CD4-positive, alpha-beta T cell treated with Interleukin-21 for 1 hour (primary cell): Measurements from ENCODE around the gene PUS1.
"Not testable (repeated sequence)": the region's sequence is repeated elsewhere in the genome, so short reads cannot be mapped to it uniquely, and the experiment has no call there.

Experiments
- DNase-seq: peaks from one replicate; pipeline ENCODE4 v3.0.0-alpha.2; 2020

Gene PUS1

GRCh38 chr12:131928711-131929580, at the start of gene PUS1:
PUS1 (plus strand) TSS chr12:131929276; CDS start chr12:131929723, 447 bp downstream.
- peak; percentile 96 for DNase-seq

- DNase-seq: no peak
Measured at GRCh38 chr12:131882804-131883520, 46.1 kb upstream of the PUS1 start.

- no peak for DNase-seq
Measured at GRCh38 chr12:131883521-131883900, 45.6 kb upstream of the PUS1 start.

GRCh38 chr12:131885076-131885475, 44.0 kb upstream of the PUS1 start:
- not testable (repeated sequence) for DNase-seq

GRCh38 chr12:131885543-131886057, 43.5 kb upstream of the PUS1 start:
- no peak for DNase-seq

- not testable (repeated sequence) for DNase-seq
Measured at GRCh38 chr12:131891722-131892121, 37.4 kb upstream of the PUS1 start.

GRCh38 chr12:131892711-131893604, 36.1 kb upstream of the PUS1 start:
- no peak for DNase-seq

GRCh38 chr12:131893605-131894312, 35.3 kb upstream of the PUS1 start:
- DNase-seq: peak; percentile 12

- DNase-seq: peak; percentile 91
Measured at GRCh38 chr12:131894313-131894860, 34.7 kb upstream of the PUS1 start, which contains the start of gene ULK1. ULK1 (plus strand) TSS chr12:131894622; CDS start chr12:131895002, 380 bp downstream.

- no peak for DNase-seq
Measured at GRCh38 chr12:131894981-131895639, 34.0 kb upstream of the PUS1 start.

- DNase-seq: peak; percentile 12
Measured at GRCh38 chr12:131895640-131896079, 33.4 kb upstream of the PUS1 start.

GRCh38 chr12:131896080-131896810, 32.8 kb upstream of the PUS1 start:
- peak; percentile 67 for DNase-seq

- DNase-seq: no peak
Measured at GRCh38 chr12:131896811-131897270, 32.2 kb upstream of the PUS1 start.

- no peak for DNase-seq
Measured at GRCh38 chr12:131897276-131897675, 31.8 kb upstream of the PUS1 start.

- DNase-seq: no peak
Measured at GRCh38 chr12:131897875-131898274, 31.2 kb upstream of the PUS1 start.

- no peak for DNase-seq
Measured at GRCh38 chr12:131900397-131900796, 28.7 kb upstream of the PUS1 start.

- DNase-seq: no peak
Measured at GRCh38 chr12:131901431-131902331, 27.4 kb upstream of the PUS1 start.

GRCh38 chr12:131902332-131903241, 26.5 kb upstream of the PUS1 start:
- DNase-seq: no peak
